GM13977 (cell line): ENCODE measurements around the gene MMRN2.

Source experiments
- DNase-seq: peaks from one replicate; pipeline ENCODE4 v3.0.0; 2012; ENCODE audit warnings: low spot score
- in situ Hi-C: fragments of 300-500 bp; cut with MboI; formaldehyde crosslinking; loops from one replicate; pipeline ENCODE4 v1.12.0; 2022; ENCODE audit warnings: low sequenced_read_pairs, low pct_unique_long_range_greater_than_20kb, mixed read lengths, inconsistent platforms; ENCODE audit not compliant: unreplicated experiment
- TF ChIP-seq, protein P1 (sequence below): IDR thresholded peaks from 2 replicates; pipeline ENCODE4 v1.5.1; 2012; ENCODE audit warnings: mild to moderate bottlenecking, control low read depth; ENCODE audit not compliant: insufficient read depth; ENCODE audit errors: extremely low read depth, missing control alignments

The MMRN2 gene

DNA sequence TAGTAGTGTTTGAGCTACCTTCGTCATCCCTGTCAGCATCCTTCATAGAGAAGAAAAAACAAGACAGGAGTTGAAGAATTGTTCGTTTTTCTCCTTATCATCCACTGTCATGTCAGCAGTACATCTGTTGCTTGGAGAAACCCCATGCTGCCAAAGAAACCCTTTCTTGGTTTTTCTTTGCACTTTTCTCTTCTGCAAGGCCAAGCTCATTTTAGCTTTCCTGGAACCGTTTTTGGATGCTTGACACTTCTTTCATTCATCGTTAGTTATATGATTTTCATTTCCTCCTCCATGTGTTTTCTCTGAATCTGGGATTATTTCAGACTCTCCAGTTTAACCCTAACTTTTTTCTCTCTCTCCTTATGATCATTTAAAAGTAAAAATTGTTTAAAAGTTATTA, 58.9 kb downstream of the MMRN2 start:
- TF ChIP-seq, protein P1, sequence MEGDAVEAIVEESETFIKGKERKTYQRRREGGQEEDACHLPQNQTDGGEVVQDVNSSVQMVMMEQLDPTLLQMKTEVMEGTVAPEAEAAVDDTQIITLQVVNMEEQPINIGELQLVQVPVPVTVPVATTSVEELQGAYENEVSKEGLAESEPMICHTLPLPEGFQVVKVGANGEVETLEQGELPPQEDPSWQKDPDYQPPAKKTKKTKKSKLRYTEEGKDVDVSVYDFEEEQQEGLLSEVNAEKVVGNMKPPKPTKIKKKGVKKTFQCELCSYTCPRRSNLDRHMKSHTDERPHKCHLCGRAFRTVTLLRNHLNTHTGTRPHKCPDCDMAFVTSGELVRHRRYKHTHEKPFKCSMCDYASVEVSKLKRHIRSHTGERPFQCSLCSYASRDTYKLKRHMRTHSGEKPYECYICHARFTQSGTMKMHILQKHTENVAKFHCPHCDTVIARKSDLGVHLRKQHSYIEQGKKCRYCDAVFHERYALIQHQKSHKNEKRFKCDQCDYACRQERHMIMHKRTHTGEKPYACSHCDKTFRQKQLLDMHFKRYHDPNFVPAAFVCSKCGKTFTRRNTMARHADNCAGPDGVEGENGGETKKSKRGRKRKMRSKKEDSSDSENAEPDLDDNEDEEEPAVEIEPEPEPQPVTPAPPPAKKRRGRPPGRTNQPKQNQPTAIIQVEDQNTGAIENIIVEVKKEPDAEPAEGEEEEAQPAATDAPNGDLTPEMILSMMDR: no peak
- in situ Hi-C loops: no loop called here

DNA sequence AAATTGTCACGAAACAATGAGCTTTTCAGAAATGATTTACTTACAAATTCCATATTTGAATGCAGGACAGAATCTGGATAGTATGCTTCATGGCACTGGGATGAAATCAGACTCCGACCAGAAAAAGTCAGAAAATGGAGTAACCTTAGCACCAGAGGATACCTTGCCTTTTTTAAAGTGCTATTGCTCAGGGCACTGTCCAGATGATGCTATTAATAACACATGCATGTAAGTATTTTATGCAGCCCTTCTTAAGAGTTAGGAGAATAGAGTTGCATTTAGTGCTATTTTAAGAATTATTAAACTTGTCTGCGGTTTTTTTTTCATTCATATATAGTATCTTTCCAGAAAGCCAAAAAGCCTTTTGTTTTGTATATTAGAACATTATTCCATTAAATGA, 67.4 kb downstream of the MMRN2 start:
- TF ChIP-seq, protein P1: no peak
- in situ Hi-C loops: loop anchor here (5.0 kb wide), 1 partner anchor 178 kb away; no protein-coding TSS in a partner anchor
- DNase-seq: no peak

More for the DNA sequence above, 58.9 kb downstream of the MMRN2 start:
- no peak for DNase-seq

DNA sequence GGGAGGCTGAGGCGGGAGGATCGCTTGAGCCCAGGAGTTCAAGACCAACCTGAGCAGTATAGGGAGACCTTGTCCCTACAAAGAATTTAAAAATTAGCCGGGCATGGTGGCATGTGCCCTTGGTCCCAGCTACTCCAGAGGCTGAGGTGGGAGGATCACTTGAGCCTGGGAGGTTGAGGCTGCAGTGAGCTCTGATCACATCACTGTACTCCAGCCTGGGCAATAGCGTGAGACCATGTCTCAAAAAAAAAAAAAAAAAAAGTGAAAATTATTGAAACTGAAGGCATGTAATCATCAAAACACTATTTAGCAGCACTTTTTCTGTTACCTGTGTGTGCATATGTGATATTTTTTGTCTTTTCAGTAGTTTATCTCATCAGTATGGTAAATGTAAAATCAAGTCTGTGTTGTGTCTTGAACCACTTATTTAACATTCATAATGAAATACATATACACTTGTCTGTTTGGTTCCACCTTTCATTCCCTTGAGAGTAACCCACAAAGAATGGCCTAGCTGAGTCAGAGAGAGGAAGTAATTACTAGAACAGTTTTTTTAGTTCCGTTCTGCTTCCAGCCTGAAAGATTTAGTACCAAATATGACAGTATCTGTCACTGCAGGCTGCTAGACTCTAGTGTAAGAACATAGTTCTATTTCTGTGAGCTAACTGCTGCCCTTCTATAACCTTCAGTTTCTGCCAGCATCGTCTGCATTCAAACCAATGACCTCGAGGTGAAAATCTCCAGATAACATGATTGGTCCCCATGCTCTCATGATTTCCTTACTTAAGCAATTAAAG, 68.6 kb downstream of the MMRN2 start:
- peak; percentile 80 for DNase-seq
- TF ChIP-seq, protein P1: no peak
- in situ Hi-C loops: no loop called here
